Measurements from ENCODE around the gene CORT. TPM values are rescaled to one million over a fixed set of nuclear protein-coding genes. Genes with fewer than 3 reads are reported as not detected.

The CORT gene, protein sequence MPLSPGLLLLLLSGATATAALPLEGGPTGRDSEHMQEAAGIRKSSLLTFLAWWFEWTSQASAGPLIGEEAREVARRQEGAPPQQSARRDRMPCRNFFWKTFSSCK
- not detected in 2 replicates for total RNA-seq

GRCh38 chr1:10449751-10450150, at the start of gene CORT:
Gene CORT (plus strand): TSS chr1:10450031. CDS start chr1:10450224, 193 bp downstream.

DNA sequence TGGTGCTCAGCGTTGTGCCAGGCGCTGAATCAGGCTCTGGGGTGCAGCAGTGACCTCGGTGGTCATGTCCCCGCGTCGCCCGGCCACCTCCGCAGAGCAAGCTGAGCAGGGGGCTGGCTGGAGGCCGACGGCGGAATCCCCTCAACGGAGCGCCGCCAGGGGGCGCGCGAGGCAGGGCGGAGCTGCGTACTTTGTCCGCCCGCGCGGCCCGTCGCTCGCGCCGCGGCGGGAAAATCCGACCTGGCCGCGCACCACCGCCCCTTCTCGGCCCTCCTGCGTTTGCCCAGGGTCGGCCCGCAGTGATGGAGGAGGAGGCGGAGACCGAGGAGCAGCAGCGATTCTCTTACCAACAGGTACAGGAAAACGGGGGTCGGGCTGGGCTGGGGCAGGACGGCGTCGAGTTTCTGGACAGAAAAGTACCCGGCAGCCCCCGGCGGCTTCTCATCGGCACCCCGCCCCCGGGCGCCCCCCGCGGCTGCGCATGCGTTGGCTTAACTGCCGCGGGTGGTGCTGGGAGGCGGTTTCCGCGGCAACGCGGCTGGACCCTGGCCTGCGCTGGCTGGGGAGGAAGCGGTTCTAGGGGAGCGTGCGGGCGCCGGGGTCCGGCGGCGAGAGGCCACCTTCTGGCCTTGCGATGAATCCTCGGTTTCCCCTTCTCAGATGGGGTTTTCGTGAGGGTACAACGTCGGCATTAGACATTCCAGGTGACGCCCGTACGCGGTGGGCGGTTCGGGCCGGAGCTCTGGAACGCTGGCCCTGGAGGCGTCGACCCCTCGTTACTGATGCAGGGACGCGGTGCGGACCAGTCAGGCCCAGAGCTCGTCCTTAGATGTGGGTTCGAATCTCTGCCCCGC, 19.4 kb upstream of the CORT start, which contains the start of gene CENPS:
TSS of gene CENPS (plus strand) at position 218 of the 854 bp plus-strand sequence. CDS start at position 303, 85 bp downstream.

GRCh38 chr1:10472220-10473144, 22.7 kb downstream of the CORT start, which contains the start of gene DFFA:
Gene DFFA (minus strand): TSS chr1:10472529. CDS start chr1:10472458, 71 bp downstream.

GRCh38 chr1:10474613-10475507, 25.0 kb downstream of the CORT start, which contains the start of gene PEX14:
Gene PEX14 (plus strand): TSS chr1:10474950. CDS start chr1:10474967, 17 bp downstream.

Other genes starting within 250 kb of the CORT start
- 18.4 and 25.1 TPM in 2 replicates for gene KIF1B, start 239.5 kb upstream of the CORT start, total RNA-seq
- gene PGD, start 51.0 kb upstream of the CORT start, total RNA-seq, result 276 and 321 TPM in 2 replicates
- 2.1 and 8.5 TPM in 2 replicates for gene CENPS, start 19.6 kb upstream of the CORT start, total RNA-seq
- 23.7 and 25.8 TPM in 2 replicates for gene DFFA, start 22.5 kb downstream of the CORT start, total RNA-seq
- 9.8 and 10.0 TPM in 2 replicates for gene PEX14, start 24.9 kb downstream of the CORT start, total RNA-seq

Measured in cardiac ventricle fibroblast (primary cell).